ENCODE measurements around the gene NEU4.

- TF ChIP-seq, protein P1, sequence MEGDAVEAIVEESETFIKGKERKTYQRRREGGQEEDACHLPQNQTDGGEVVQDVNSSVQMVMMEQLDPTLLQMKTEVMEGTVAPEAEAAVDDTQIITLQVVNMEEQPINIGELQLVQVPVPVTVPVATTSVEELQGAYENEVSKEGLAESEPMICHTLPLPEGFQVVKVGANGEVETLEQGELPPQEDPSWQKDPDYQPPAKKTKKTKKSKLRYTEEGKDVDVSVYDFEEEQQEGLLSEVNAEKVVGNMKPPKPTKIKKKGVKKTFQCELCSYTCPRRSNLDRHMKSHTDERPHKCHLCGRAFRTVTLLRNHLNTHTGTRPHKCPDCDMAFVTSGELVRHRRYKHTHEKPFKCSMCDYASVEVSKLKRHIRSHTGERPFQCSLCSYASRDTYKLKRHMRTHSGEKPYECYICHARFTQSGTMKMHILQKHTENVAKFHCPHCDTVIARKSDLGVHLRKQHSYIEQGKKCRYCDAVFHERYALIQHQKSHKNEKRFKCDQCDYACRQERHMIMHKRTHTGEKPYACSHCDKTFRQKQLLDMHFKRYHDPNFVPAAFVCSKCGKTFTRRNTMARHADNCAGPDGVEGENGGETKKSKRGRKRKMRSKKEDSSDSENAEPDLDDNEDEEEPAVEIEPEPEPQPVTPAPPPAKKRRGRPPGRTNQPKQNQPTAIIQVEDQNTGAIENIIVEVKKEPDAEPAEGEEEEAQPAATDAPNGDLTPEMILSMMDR (IDR thresholded peaks at IDR 0.05): no peak
- TF ChIP-seq EP300 (IDR thresholded peaks at IDR 0.05; ENCODE audit: low read depth): no peak
These were observed 27.9 kb upstream of the NEU4 start for GRCh38 chr2:241780939-241781569.

All from transverse colon (tissue), 3 donors.